HuH-7 (cell line): ENCODE results near the gene STXBP1.
"Not testable (repeated sequence)": the region's sequence is repeated elsewhere in the genome, so short reads cannot be mapped to it uniquely, and the experiment has no call there.

Source experiments
- DNase-seq: peaks from one replicate; pipeline ENCODE4 v3.0.0; 2011; ENCODE audit warnings: low spot score

STXBP1 gene

GRCh38 chr9:127578627-127578951 lies 33.5 kb upstream of the STXBP1 start:
- no peak for DNase-seq

GRCh38 chr9:127578952-127579853 lies 32.9 kb upstream of the STXBP1 start:
- peak; percentile 52 for DNase-seq

GRCh38 chr9:127580366-127580765 lies 31.7 kb upstream of the STXBP1 start:
- DNase-seq, result no peak

GRCh38 chr9:127580879-127581475 lies 31.1 kb upstream of the STXBP1 start:
- no peak for DNase-seq

GRCh38 chr9:127584474-127584805 lies 27.6 kb upstream of the STXBP1 start:
- DNase-seq, result not testable (repeated sequence)

GRCh38 chr9:127585161-127585819 lies 26.8 kb upstream of the STXBP1 start:
- no peak for DNase-seq

GRCh38 chr9:127586096-127586495 lies 26.0 kb upstream of the STXBP1 start:
- no peak for DNase-seq

GRCh38 chr9:127586537-127586936 lies 25.5 kb upstream of the STXBP1 start:
- peak; percentile 90 for DNase-seq

- no peak for DNase-seq
These were observed 24.1 kb upstream of the STXBP1 start for GRCh38 chr9:127587966-127588365.

GRCh38 chr9:127588740-127589506 lies 23.2 kb upstream of the STXBP1 start:
- DNase-seq, result no peak

GRCh38 chr9:127589955-127590370 lies 22.1 kb upstream of the STXBP1 start:
- peak; percentile 84 for DNase-seq

- no peak for DNase-seq
These were observed 16.5 kb upstream of the STXBP1 start for GRCh38 chr9:127595611-127596010.

- no peak for DNase-seq
These were observed 13.1 kb upstream of the STXBP1 start for GRCh38 chr9:127598839-127599549.

- no peak for DNase-seq
These were observed 12.6 kb upstream of the STXBP1 start for GRCh38 chr9:127599550-127599891.

GRCh38 chr9:127603226-127603625 lies 8.9 kb upstream of the STXBP1 start:
- DNase-seq, result no peak

- DNase-seq, result no peak
These were observed 6.0 kb upstream of the STXBP1 start for GRCh38 chr9:127606043-127606442.

GRCh38 chr9:127608104-127608966 lies 3.7 kb upstream of the STXBP1 start:
- peak; percentile 96 for DNase-seq

GRCh38 chr9:127611603-127611898 lies 526 bp upstream of the STXBP1 start:
- no peak for DNase-seq

GRCh38 chr9:127612939-127613582 lies 984 bp downstream of the STXBP1 start:
- peak; percentile 72 for DNase-seq

- DNase-seq, result no peak
These were observed 1.5 kb downstream of the STXBP1 start for GRCh38 chr9:127613583-127613954.

GRCh38 chr9:127614961-127615360 lies 2.9 kb downstream of the STXBP1 start:
- no peak for DNase-seq
